GM21723 (cell line): ENCODE data around the gene VSNL1.
"Not testable (repeated sequence)": the region's sequence is repeated elsewhere in the genome, so short reads cannot be mapped to it uniquely, and the experiment has no call there.

Source experiments
- ATAC-seq: cut with Tn5 transposase; IDR thresholded peaks from one replicate; pipeline ENCODE4 v1.9.1; 2021; ENCODE audit warnings: mild to moderate bottlenecking, moderate library complexity; ENCODE audit not compliant: unreplicated experiment

The VSNL1 gene

GRCh38 chr2:17541531-17541950, 1.0 kb downstream of the VSNL1 start:
- ATAC-seq, result no peak

GRCh38 chr2:17542471-17542870, 2.0 kb downstream of the VSNL1 start:
- no peak for ATAC-seq

DNA sequence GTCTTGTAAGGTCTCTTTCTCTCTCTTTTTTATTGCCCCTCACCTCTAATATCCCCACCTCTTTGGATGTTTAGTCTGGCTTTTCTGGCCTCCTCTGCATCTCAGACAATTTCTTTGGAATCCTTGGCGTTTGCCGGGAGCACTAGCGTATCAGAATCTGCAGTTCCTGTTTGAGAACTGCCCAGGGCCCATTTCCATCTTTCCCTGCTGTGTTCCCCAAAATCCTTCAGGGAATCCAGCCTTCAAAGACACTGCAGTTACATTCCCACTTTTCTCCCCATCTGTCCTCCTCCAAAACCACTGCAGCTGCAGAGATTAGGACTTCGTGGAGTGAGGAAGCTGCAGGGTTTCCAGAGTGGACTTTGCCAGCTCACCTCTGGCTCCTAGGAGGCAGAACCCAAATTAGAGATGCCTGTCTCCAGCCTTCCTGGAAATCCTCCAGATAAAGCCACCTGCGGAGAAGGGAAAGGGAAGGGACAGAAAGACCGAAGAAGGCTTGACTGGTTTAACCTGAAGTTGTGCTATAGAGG, 2.7 kb downstream of the VSNL1 start:
- ATAC-seq, result no peak

- ATAC-seq, result no peak
Measured at GRCh38 chr2:17543848-17544247, 3.4 kb downstream of the VSNL1 start.

- ATAC-seq, result no peak
Measured at GRCh38 chr2:17544256-17544655, 3.8 kb downstream of the VSNL1 start.

DNA sequence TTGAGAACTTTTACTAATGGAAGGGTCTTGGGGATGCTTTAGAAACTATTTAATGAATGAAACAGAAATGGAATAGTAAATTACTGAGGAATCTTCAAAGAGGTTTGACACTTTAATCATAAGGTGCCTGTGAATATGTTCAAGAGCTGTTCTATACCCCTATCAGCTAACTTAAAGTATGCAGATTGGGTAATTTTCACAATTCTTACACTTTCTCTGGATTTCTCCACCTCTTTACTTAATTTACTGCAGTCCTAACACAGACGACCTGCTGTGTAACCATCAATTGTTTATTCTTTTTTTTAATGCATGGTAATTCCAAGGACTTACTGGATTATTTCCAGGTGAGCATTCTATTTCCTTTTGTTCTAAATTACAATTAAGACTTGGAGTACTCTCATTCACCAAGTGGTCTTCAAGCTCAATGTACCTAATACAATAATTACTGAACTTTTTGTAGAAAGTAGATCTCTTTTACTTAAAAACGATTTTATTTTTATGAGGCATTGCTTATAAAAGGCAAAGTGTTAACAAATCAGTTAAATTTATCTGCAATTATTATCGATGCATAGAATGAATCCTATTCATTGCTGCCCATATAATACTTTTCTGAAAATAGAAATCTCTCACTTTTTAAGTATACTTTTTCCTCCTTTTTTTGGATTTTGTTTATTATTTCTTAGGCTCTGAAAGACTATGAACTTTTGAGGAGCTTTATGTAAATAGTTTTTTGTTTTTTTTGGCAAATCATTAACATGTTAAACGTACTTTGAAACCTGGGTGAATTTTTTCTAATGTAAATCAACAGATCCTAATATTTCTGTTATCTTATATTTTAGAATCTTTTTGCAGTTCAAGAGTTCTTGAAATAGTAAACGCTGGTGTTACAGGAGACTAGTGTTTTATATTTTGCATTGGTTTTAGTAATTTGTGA, 5.5 kb downstream of the VSNL1 start:
- ATAC-seq, result no peak

DNA sequence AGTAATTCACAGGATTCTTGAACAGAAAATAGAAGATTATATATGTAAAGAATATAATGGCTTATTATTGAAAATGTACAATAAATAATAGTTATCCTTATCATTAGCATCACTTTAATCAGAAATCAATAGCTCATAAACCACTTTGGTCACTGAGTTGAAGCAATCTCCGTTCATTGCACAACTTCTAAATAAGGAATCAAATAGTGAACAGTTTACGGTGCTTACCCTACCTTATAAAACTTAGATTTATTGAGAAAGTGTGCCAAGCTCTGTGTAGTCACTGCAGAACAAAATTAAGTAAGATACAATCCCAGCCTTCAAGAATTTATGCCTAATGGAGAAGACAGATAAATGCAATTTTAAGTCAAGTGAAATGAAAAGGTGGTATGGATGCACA, 6.7 kb downstream of the VSNL1 start:
- ATAC-seq, result no peak

DNA sequence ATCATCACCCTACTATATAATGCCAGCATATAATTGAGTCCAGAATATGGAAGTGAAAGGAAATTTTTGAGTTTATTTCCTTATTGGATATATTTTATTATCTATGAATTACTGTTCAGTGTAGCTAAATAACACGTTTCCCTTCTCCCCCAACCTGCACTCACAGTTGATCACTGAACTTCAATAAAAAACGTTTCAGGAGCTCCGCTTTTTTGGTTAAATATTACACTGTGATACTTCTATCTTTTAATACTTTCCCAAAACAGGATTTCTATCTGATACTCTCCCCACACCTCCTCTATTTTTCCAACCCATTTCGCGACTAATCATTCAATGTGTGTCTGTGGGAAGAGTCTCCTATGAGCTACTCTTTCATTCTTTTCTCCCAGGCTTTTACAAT, 7.2 kb downstream of the VSNL1 start:
- no peak for ATAC-seq

GRCh38 chr2:17550907-17551306, 10.4 kb downstream of the VSNL1 start:
- ATAC-seq, result no peak

DNA sequence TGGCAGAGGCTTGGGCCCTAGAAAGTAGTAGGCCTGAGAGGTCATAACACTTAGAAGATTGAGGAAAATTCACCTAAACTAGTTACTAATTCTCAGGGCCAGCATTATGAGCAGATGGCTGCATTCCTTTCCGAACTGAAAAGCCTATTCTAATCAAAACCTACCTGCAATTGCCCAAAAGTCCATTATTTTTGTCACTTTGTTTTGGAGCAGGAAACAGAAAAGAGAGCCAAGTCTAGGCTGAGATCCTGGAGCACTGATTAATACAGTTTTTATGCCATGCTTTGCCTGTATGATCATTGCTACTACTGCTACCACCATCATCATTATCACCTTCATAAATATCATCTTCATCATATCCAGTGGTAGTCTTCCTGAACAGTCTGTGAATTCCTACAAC, 14.7 kb downstream of the VSNL1 start:
- no peak for ATAC-seq

- no peak for ATAC-seq
Measured at GRCh38 chr2:17557596-17557995, 17.1 kb downstream of the VSNL1 start.

GRCh38 chr2:17558053-17558452, 17.6 kb downstream of the VSNL1 start:
- ATAC-seq, result no peak

GRCh38 chr2:17558878-17559277, 18.4 kb downstream of the VSNL1 start:
- ATAC-seq, result no peak

- not testable (repeated sequence) for ATAC-seq
Measured at GRCh38 chr2:17565726-17566125, 25.2 kb downstream of the VSNL1 start.

GRCh38 chr2:17571681-17572080, 31.2 kb downstream of the VSNL1 start:
- ATAC-seq, result no peak

GRCh38 chr2:17573085-17573803, 32.7 kb downstream of the VSNL1 start:
- no peak for ATAC-seq

GRCh38 chr2:17573804-17574175, 33.3 kb downstream of the VSNL1 start:
- no peak for ATAC-seq

DNA sequence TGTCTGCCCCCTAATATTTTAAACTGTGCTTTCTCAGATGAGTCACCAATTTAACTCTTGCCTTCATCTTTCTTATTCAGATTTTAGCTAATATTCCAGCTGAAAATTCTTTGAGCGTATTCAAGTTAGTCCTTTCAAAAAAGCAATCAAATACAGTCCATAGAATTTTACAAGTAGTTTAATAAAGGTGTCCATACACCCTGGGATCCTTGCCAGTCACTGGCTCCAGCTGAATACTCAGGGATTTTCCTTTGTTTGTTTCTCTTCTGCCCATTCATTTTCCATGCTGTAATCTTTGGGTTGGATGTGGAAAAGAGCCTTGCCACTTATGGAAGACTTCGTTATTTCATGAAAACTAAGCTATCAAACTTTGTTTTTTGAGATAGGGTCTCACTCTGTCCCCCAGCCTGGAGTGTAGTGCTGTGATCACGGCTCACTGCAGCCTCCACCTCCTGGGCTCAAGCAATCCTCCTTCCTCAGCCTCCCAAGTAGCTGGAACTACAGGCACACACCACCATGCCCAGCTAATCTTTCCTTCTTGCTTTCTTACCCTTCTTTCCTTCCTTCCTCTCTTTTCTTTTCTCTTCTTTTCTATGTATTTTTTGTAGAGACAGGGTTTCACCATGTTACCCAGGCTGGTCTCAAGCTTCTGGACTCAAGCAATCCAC, 34.0 kb downstream of the VSNL1 start:
- ATAC-seq, result no peak

GRCh38 chr2:17576802-17577201, 36.3 kb downstream of the VSNL1 start:
- no peak for ATAC-seq

- ATAC-seq, result peak; percentile 90
Measured at GRCh38 chr2:17578466-17578928, 38.0 kb downstream of the VSNL1 start.

- ATAC-seq, result no peak
Measured at GRCh38 chr2:17579605-17580318, 39.3 kb downstream of the VSNL1 start.
